Activated T-cell treated with anti-CD3 and anti-CD28 coated beads for 24 hours (primary cell): ENCODE results near the gene BMP5.

Experiments used
- DNase-seq: peaks from one replicate; pipeline ENCODE4 v3.0.0-alpha.2; 2020; ENCODE audit warnings: low read depth

Gene BMP5

GRCh38 chr6:55708711-55709110, 166.7 kb downstream of the BMP5 start:
- no peak for DNase-seq

- DNase-seq, result no peak
Observed at GRCh38 chr6:55705451-55706440, 169.6 kb downstream of the BMP5 start.

- DNase-seq, result no peak
Observed at GRCh38 chr6:55704421-55704820, 171.0 kb downstream of the BMP5 start.
